PC-3 (cell line): ENCODE data around the gene DCAF4.

Source experiments
- EZH2 ChIP-seq: fragments of 300-600 bp; sonication (generic); IDR thresholded peaks from one replicate; pipeline ENCODE4 v1.6.1; 2017; ENCODE audit warnings: antibody characterized with exemption, mild to moderate bottlenecking, low read length; ENCODE audit not compliant: unreplicated experiment
- EZH2phosphoT487 ChIP-seq: fragments of 300-600 bp; sonication (generic); IDR thresholded peaks from 2 replicates; pipeline ENCODE4 v1.6.1; 2018; ENCODE audit warnings: mild to moderate bottlenecking, antibody characterized with exemption, low read length, borderline replicate concordance
- TF ChIP-seq, protein P1 (sequence below): fragments of 300-600 bp; sonication (generic); conservative IDR thresholded peaks from 2 replicates; pipeline ENCODE4 v1.5.1; 2017; ENCODE audit warnings: antibody characterized with exemption, low read depth, mild to moderate bottlenecking, low read length

DNA sequence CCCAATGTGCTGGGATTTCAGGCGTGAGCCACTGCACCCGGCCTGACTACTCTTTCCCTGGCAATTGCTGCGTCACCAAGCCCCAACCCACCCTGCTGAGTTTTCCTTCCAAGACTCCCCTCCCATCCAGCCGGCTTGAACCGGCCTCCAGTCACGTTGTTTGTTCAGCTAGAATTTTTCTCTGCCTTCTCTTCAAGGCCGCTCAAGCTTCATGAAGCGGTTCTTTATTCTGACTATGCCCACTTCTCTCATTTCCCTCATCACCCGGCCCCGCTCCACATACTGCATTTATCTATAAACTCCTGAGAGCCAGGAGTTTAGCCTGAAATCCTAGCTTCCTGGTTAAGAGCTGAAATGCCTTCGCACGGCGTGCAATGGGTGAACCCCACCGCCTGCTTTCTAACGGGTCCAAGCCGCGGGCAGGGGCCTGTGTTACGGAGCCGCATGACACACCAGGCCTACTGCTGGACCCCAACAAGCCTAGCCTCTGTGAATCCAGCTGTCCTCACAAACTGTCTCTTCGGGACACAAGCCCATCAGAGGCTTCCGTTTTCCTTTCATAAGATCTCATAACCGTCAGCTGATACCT lies 999 bp upstream of the DCAF4 start:
- TF ChIP-seq, protein P1, sequence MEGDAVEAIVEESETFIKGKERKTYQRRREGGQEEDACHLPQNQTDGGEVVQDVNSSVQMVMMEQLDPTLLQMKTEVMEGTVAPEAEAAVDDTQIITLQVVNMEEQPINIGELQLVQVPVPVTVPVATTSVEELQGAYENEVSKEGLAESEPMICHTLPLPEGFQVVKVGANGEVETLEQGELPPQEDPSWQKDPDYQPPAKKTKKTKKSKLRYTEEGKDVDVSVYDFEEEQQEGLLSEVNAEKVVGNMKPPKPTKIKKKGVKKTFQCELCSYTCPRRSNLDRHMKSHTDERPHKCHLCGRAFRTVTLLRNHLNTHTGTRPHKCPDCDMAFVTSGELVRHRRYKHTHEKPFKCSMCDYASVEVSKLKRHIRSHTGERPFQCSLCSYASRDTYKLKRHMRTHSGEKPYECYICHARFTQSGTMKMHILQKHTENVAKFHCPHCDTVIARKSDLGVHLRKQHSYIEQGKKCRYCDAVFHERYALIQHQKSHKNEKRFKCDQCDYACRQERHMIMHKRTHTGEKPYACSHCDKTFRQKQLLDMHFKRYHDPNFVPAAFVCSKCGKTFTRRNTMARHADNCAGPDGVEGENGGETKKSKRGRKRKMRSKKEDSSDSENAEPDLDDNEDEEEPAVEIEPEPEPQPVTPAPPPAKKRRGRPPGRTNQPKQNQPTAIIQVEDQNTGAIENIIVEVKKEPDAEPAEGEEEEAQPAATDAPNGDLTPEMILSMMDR = no peak
- TF ChIP-seq EZH2 = no peak
- TF ChIP-seq EZH2phosphoT487 = no peak
